ENCODE results near the gene KMT2E.

GRCh38 chr7:105130580-105130979 is 116.6 kb downstream of the KMT2E start:
- TF ChIP-seq CTCF (IDR thresholded peaks at IDR 0.05), result no peak
- no peak for TF ChIP-seq POLR2A (IDR thresholded peaks at IDR 0.05)
